ENCODE data around the gene INHBE.

Gene INHBE

GRCh38 chr12:57460468-57460784 lies 5.3 kb downstream of the INHBE start:
- Mint-ChIP-seq H3K36me3 (no peaks in the 10 kb centered on the region), H3K4me1 (peaks cover 69% of the 10 kb centered on the region), H3K4me3 (peak overlapping the region; percentile 74), H3K9me3 (no peaks in the 10 kb centered on the region), H3K27me3 (peaks cover 68% of the 10 kb centered on the region), H3K27ac (peak overlapping the region; percentile 9)
- peak; percentile 42 for DNase-seq
- CTCF ChIA-PET = interaction anchor here (1.0 to 7.5 kb wide), 5 partner anchors 8 to 160 kb away, joined by 3 to 67 read pairs (median 4); no protein-coding TSS in a partner anchor

DNA sequence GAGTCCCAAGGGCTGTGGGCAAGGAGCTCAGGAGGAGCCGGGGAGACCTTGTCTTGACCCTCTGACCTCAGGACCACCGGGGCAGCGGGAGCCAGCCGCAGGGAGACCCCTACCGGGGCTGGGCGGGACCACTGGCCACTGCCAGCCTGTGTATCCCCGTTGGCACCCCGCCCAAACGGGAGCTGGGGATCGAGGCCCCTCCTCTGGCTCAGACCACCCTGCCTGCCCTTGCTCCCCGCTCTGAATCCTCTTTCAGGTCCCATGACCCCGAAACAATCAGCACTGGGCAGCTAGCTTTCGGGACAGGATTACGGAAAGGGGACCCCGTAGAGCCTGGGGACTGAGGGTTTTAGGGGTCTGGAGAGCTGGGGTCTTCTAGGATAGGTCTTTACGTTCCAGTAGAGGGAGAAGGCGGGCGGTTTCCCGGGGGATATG lies 5.8 kb downstream of the INHBE start:
- no peak for DNase-seq
- H3K27me3 Mint-ChIP-seq = peaks cover 63% of the 10 kb centered on the region
- no peaks in the 10 kb centered on the region for H3K36me3 Mint-ChIP-seq
- H3K27ac Mint-ChIP-seq = no peak overlapping the region
- peak overlapping the region; percentile 74 for H3K4me3 Mint-ChIP-seq
- peaks cover 66% of the 10 kb centered on the region for H3K4me1 Mint-ChIP-seq
- no peaks in the 10 kb centered on the region for H3K9me3 Mint-ChIP-seq
- CTCF ChIA-PET = interaction anchor here (1.1 to 7.5 kb wide), 4 partner anchors 9 to 160 kb away, joined by 3 to 67 read pairs (median 6); no protein-coding TSS in a partner anchor

GRCh38 chr12:57461276-57461916 lies 6.3 kb downstream of the INHBE start:
- Mint-ChIP-seq H3K4me3 (peak overlapping the region; percentile 73), H3K4me1 (peaks cover 64% of the 10 kb centered on the region), H3K27ac (no peak overlapping the region), H3K9me3 (no peaks in the 10 kb centered on the region), H3K36me3 (peaks cover 1% of the 10 kb centered on the region), H3K27me3 (peaks cover 58% of the 10 kb centered on the region)
- CTCF ChIA-PET = interaction anchor here (0.5 to 7.5 kb wide), 5 partner anchors 9 to 95 kb away, joined by 3 to 67 read pairs (median 4); partner anchors contain the start of gene ARHGAP9
- peak; percentile 67 for DNase-seq

- CTCF ChIA-PET = interaction anchor here (0.5 to 7.5 kb wide), 6 partner anchors 9 to 95 kb away, joined by 3 to 67 read pairs (median 5); partner anchors contain the start of gene ARHGAP9
- no peak for DNase-seq
- peaks cover 2% of the 10 kb centered on the region for H3K36me3 Mint-ChIP-seq
- H3K4me1 Mint-ChIP-seq = peaks cover 60% of the 10 kb centered on the region
- H3K4me3 Mint-ChIP-seq = peak overlapping the region; percentile 73
- no peaks in the 10 kb centered on the region for H3K9me3 Mint-ChIP-seq
- no peak overlapping the region for H3K27ac Mint-ChIP-seq
- H3K27me3 Mint-ChIP-seq = peaks cover 54% of the 10 kb centered on the region
Observed at GRCh38 chr12:57461917-57462250, 6.8 kb downstream of the INHBE start.

- H3K27me3 Mint-ChIP-seq = peaks cover 50% of the 10 kb centered on the region
- CTCF ChIA-PET = interaction anchor here (1.0 to 7.5 kb wide), 7 partner anchors 9 to 211 kb away, joined by 3 to 67 read pairs (median 4); partner anchors contain the start of gene ARHGAP9
- no peaks in the 10 kb centered on the region for H3K9me3 Mint-ChIP-seq
- H3K4me3 Mint-ChIP-seq = peak overlapping the region; percentile 81
- H3K36me3 Mint-ChIP-seq = peaks cover 7% of the 10 kb centered on the region
- peak; percentile 93 for DNase-seq
- peak overlapping the region; percentile 77 for H3K27ac Mint-ChIP-seq
- peaks cover 58% of the 10 kb centered on the region for H3K4me1 Mint-ChIP-seq
Observed at GRCh38 chr12:57462251-57462911, 7.3 kb downstream of the INHBE start.

- no peak overlapping the region for H3K27ac Mint-ChIP-seq
- CTCF ChIA-PET = interaction anchor here (0.6 to 7.5 kb wide), 8 partner anchors 10 to 211 kb away, joined by 3 to 67 read pairs (median 4); no protein-coding TSS in a partner anchor
- no peak for DNase-seq
- peak overlapping the region; percentile 81 for H3K4me3 Mint-ChIP-seq
- H3K4me1 Mint-ChIP-seq = peaks cover 60% of the 10 kb centered on the region
- H3K36me3 Mint-ChIP-seq = peaks cover 10% of the 10 kb centered on the region
- H3K27me3 Mint-ChIP-seq = peaks cover 50% of the 10 kb centered on the region
- H3K9me3 Mint-ChIP-seq = no peaks in the 10 kb centered on the region
Observed at GRCh38 chr12:57462912-57463253, 7.8 kb downstream of the INHBE start.

GRCh38 chr12:57464569-57464968 lies 9.5 kb downstream of the INHBE start:
- DNase-seq = no peak
- peaks cover 40% of the 10 kb centered on the region for H3K27me3 Mint-ChIP-seq
- no peak overlapping the region for H3K4me3 Mint-ChIP-seq
- peaks cover 22% of the 10 kb centered on the region for H3K36me3 Mint-ChIP-seq
- no peak overlapping the region for H3K27ac Mint-ChIP-seq
- CTCF ChIA-PET = interaction anchor here (1.7 to 7.5 kb wide), 3 partner anchors 11 to 201 kb away, joined by 4 to 67 read pairs (median 14); no protein-coding TSS in a partner anchor
- peaks cover 48% of the 10 kb centered on the region for H3K4me1 Mint-ChIP-seq
- no peaks in the 10 kb centered on the region for H3K9me3 Mint-ChIP-seq

DNA sequence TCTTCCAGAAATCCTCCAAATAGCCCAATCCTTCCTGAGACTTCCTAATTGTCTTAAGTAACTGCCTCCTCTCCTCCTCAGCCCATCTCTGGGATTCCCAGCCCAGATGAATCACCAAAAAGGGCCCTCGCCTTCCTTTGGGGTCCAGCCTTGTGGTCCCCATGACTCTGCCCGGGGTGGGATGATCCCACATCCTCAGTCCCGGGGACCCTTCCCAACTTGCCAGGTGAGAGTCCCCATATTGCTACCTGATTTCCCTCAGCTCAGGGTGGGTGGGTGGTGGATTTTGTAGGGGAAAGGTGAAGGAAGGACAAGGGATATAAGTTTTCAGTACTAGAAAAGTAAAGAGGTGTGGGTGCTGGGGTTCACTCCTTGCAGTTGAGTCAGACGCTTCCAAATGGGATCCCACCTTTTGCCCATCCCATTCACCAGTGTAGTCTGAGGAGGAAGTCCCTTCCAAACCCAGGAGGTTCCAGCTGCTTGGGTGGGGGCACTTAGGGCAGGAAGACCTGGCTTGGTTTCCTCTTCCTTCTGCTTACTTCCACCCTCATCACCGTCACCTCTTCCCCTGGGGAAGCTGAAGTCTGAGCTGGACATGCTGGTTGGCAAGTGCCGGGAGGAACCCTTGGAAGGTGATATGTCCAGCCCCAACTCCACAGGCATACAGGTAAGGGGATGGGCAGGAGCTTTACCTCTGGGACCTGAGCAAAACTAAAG lies 10.1 kb downstream of the INHBE start:
- no peak for DNase-seq
- Mint-ChIP-seq H3K4me1 (peaks cover 50% of the 10 kb centered on the region), H3K4me3 (no peak overlapping the region), H3K9me3 (no peaks in the 10 kb centered on the region), H3K27ac (no peak overlapping the region), H3K36me3 (peaks cover 26% of the 10 kb centered on the region), H3K27me3 (peaks cover 34% of the 10 kb centered on the region)
- CTCF ChIA-PET = interaction anchor here (1.3 to 7.5 kb wide), 3 partner anchors 10 to 13 kb away, joined by 4 to 67 read pairs (median 12); partner anchors contain the start of gene INHBE

DNA sequence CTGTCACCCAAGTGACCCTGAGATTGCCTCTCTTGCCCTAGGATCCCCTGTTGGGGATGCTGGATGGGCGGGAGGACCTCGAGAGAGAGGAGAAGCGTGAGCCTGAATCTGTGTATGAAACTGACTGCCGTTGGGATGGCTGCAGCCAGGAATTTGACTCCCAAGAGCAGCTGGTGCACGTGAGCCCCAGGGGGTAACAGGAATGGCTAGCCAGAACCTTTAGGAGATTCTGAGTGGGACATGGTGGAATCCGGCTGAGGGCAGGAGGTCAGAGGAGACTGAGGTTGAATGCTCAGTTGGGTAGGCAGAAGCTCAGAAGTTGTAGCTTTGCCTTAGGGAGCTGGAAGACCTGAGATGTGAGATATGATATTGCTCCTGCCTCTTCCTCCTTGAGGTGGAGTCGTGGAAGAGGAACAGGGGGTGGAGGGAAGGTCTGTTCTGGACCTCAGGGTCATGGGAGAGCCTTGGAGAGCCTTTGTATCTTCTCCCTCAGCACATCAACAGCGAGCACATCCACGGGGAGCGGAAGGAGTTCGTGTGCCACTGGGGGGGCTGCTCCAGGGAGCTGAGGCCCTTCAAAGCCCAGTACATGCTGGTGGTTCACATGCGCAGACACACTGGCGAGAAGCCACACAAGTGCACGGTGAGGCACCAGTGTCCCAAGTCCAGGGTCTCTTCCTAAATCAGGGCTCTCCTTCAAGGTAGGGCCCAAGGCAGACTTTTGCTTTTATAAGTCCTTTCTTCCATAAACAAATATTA lies 10.8 kb downstream of the INHBE start:
- peaks cover 26% of the 10 kb centered on the region for H3K36me3 Mint-ChIP-seq
- CTCF ChIA-PET = interaction anchor here (1.3 to 7.5 kb wide), 3 partner anchors 10 to 13 kb away, joined by 4 to 67 read pairs (median 12); partner anchors contain the start of gene INHBE
- no peak overlapping the region for H3K4me3 Mint-ChIP-seq
- no peak overlapping the region for H3K27ac Mint-ChIP-seq
- H3K9me3 Mint-ChIP-seq = no peaks in the 10 kb centered on the region
- no peak for DNase-seq
- peaks cover 27% of the 10 kb centered on the region for H3K27me3 Mint-ChIP-seq
- peaks cover 45% of the 10 kb centered on the region for H3K4me1 Mint-ChIP-seq

DNA sequence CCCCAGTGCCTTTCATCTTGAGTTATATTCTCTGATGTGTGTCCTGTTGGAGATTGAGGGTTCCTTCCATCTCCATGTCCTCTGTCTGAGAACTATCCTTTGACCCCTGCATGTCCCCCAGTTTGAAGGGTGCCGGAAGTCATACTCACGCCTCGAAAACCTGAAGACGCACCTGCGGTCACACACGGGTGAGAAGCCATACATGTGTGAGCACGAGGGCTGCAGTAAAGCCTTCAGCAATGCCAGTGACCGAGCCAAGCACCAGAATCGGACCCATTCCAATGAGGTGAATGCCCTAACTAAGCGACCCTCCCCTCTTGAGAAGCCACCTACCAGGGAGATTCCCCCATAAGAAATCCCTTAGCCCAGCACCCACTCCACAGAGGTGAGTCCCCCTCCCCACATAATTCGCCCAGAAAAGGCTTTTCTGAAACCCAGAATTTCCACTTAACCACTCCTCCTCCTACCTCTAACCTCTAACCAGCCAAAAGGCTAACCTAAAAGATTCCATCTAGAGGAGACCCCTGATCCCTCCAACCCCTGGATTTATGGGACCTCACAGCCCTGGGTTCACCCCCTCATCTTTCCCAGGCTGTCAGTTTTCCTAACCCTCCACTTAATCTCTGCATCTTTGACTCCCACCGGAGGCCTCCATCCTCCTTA lies 12.2 kb downstream of the INHBE start:
- Mint-ChIP-seq H3K36me3 (peaks cover 39% of the 10 kb centered on the region), H3K9me3 (no peaks in the 10 kb centered on the region), H3K4me1 (peaks cover 45% of the 10 kb centered on the region), H3K27ac (no peak overlapping the region), H3K4me3 (no peak overlapping the region), H3K27me3 (peaks cover 15% of the 10 kb centered on the region)
- no peak for DNase-seq
- CTCF ChIA-PET = interaction anchor here (1.1 to 7.5 kb wide), 3 partner anchors 9 to 166 kb away, joined by 3 to 67 read pairs (median 12); partner anchors contain the start of gene INHBE

- Mint-ChIP-seq H3K27me3 (peaks cover 9% of the 10 kb centered on the region), H3K27ac (no peak overlapping the region), H3K4me3 (no peak overlapping the region), H3K4me1 (peaks cover 45% of the 10 kb centered on the region), H3K9me3 (no peaks in the 10 kb centered on the region), H3K36me3 (peaks cover 45% of the 10 kb centered on the region)
- CTCF ChIA-PET = interaction anchor here (1.1 to 2.7 kb wide), 2 partner anchors 9 to 165 kb away, joined by 3 to 7 read pairs; no protein-coding TSS in a partner anchor
- no peak for DNase-seq
Observed at GRCh38 chr12:57467915-57468314, 12.8 kb downstream of the INHBE start.

- Mint-ChIP-seq H3K4me3 (no peak overlapping the region), H3K4me1 (peaks cover 44% of the 10 kb centered on the region)
Observed at GRCh38 chr12:57469296-57470164, 14.4 kb downstream of the INHBE start.

More at GRCh38 chr12:57469296-57470164, 14.4 kb downstream of the INHBE start:
- CTCF ChIA-PET = interaction anchor here (2.7 kb wide), 1 partner anchor 11 kb away, joined by 7 read pairs; no protein-coding TSS in a partner anchor
- no peaks in the 10 kb centered on the region for H3K9me3 Mint-ChIP-seq
- no peak for DNase-seq
- H3K27me3 Mint-ChIP-seq = no peaks in the 10 kb centered on the region
- H3K36me3 Mint-ChIP-seq = peaks cover 58% of the 10 kb centered on the region
- H3K27ac Mint-ChIP-seq = no peak overlapping the region
